ENCODE results near the gene HHATL.

HHATL gene

GRCh38 chr3:42691816-42692666, 10.6 kb downstream of the HHATL start:
- DNase-seq (ENCODE audit: low read depth), result no peak
- H3K4me3 ChIP-seq (ENCODE audit: low read depth, low read length), result no peak overlapping the region
- TF ChIP-seq, protein P1, sequence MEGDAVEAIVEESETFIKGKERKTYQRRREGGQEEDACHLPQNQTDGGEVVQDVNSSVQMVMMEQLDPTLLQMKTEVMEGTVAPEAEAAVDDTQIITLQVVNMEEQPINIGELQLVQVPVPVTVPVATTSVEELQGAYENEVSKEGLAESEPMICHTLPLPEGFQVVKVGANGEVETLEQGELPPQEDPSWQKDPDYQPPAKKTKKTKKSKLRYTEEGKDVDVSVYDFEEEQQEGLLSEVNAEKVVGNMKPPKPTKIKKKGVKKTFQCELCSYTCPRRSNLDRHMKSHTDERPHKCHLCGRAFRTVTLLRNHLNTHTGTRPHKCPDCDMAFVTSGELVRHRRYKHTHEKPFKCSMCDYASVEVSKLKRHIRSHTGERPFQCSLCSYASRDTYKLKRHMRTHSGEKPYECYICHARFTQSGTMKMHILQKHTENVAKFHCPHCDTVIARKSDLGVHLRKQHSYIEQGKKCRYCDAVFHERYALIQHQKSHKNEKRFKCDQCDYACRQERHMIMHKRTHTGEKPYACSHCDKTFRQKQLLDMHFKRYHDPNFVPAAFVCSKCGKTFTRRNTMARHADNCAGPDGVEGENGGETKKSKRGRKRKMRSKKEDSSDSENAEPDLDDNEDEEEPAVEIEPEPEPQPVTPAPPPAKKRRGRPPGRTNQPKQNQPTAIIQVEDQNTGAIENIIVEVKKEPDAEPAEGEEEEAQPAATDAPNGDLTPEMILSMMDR (IDR thresholded peaks at IDR 0.05; ENCODE audit: insufficient read depth, low read depth, low read length, missing control alignments), result no peak

DNA sequence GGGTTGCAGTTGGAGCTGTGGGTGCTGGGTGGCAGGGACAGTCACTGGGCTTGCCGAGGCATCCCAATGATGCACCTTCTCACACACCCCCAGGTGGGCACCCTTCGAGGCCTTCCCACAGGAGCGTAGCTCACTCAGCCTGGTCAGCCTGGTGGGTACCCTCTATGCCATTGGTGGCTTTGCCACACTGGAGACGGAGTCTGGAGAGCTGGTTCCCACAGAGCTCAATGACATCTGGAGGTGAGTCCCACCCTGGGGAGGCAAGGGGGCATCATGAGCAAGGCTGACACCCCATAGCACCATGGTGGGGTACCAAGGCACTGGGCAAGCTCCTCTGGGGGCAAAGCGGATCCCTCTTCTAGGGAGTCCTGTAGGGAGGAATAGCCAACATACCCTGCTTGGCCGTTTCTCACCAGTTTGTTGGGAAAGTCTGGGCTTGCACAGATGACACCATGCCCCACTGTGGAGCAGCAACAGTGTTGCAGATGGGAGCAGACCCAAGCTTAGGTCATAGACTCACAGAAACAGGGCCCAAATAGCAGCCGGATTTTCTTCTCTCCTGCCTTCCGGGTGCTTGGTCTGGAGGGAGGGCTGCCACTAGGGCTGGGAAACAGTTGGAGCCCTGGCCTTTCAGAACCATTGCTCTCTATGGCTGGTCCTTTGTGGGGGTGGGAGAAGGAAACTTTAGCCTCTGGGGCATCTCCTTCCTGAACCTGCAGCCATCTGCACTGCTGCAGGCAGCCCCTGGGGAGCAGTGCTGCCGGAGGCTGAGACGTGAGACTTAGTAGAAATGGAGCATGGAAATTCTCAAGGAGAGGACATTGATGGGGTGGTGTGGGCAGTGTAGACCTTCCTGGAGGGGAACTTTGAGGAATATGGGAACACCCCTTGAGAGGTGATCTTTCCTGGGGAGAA, 11.6 kb downstream of the HHATL start:
- DNase-seq (ENCODE audit: low read depth), result no peak
- TF ChIP-seq, protein P1 (IDR thresholded peaks at IDR 0.05; ENCODE audit: insufficient read depth, low read depth, low read length, missing control alignments), result no peak
- no peak overlapping the region for H3K4me3 ChIP-seq (ENCODE audit: low read depth, low read length)

DNA sequence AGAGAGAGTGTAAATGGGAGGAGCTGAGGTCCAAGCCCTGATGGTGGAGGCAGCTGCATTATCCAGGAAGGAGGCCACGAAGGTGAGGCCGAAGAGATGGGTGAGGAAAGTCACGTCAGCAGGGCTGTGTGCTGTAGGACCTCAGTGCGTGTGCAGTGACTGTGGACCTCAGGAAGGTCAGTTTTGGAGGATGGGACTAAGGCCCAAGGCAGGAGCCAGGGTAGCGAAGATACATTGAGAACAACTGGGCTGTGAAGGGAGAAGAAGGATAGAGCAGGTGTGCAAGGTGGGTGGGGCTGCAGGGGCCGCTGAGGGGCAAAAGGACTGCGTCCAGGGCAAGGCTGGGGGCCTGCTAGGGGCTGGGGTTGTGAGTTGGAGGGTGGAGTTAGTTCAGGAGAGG, 12.4 kb downstream of the HHATL start:
- TF ChIP-seq, protein P1 (IDR thresholded peaks at IDR 0.05; ENCODE audit: insufficient read depth, low read depth, low read length, missing control alignments), result no peak
- H3K4me3 ChIP-seq (ENCODE audit: low read depth, low read length), result no peak overlapping the region

DNA sequence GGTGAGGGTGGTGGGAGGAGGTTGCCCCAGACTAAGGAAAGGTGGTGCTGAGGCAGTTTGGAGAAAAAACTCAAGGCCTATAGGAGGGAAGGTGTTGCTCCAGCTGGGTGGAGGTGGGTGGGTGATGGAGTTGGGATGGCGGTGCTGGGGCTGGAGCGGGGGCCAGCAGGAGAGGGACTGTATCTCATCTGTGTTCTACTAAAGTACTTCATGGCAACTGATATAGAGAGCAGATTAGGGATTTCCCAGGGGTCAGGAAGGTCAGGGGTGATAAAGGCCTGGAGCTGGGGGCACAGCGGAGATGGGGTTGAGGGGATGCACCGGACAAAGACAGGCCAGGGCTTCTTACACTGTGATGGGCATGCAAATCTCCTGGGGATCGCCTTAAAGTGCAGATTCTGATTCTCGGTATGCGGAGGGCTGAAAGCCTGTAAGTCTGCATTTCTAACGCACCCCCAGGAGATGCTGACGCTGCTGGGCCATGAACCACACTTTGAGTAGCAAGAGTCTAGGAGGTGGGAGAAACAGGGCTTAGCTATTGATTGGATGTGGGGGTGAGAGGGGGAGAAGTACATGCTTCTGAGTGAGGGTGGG, 13.1 kb downstream of the HHATL start:
- no peak overlapping the region for H3K4me3 ChIP-seq (ENCODE audit: low read depth, low read length)
- no peak for DNase-seq (ENCODE audit: low read depth)
- TF ChIP-seq, protein P1 (IDR thresholded peaks at IDR 0.05; ENCODE audit: insufficient read depth, low read depth, low read length, missing control alignments), result no peak

More for the DNA sequence above, 12.4 kb downstream of the HHATL start:
- DNase-seq (ENCODE audit: low read depth), result no peak

GRCh38 chr3:42688487-42689420, 13.8 kb downstream of the HHATL start:
- TF ChIP-seq, protein P1 (IDR thresholded peaks at IDR 0.05; ENCODE audit: insufficient read depth, low read depth, low read length, missing control alignments), result no peak
- DNase-seq (ENCODE audit: low read depth), result no peak

DNA sequence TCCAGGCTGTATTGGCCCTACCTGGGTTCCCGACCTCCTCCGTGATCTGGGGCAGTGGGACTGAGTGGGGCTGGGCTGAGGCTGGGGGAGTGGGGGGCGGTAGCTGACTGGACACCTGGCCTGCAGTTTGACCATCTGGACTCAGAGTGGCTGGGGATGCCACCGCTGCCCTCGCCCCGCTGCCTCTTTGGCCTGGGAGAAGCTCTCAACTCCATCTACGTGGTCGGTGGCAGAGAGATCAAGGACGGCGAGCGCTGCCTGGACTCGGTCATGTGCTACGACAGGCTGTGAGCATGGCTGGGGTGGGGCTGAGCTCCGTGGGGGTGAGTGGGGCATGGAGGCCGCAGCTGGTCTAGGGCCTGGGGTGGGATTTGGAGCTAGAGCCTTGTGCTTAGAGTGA, 14.6 kb downstream of the HHATL start:
- no peak overlapping the region for H3K4me3 ChIP-seq (ENCODE audit: low read depth, low read length)
- TF ChIP-seq, protein P1 (IDR thresholded peaks at IDR 0.05; ENCODE audit: insufficient read depth, low read depth, low read length, missing control alignments), result no peak
- no peak for DNase-seq (ENCODE audit: low read depth)

More at GRCh38 chr3:42688487-42689420, 13.8 kb downstream of the HHATL start:
- no peak overlapping the region for H3K4me3 ChIP-seq (ENCODE audit: low read depth, low read length)
